Sigmoid colon (tissue), 7 donors: ENCODE results near the gene SLC9A3. TPM values are rescaled to one million over a fixed set of nuclear protein-coding genes. Genes with fewer than 3 reads are reported as not detected.

ENCODE experiments used
- DNase-seq: peaks from one replicate; pipeline ENCODE4 v3.0.0-alpha.2; 2019
- H3K27ac ChIP-seq, 4 donors: fragments of 200-600 bp; sonication (generic); one replicate each; pipeline ENCODE4 v1.5.1; 2016 to 2019; ENCODE audit warnings: mild to moderate bottlenecking in 1 of 4
- H3K27me3 ChIP-seq, 3 donors: fragments of 200-600 bp; sonication (generic); one replicate each; pipeline ENCODE4 v1.5.1; 2019; ENCODE audit warnings: mild to moderate bottlenecking in 1 of 3
- H3K36me3 ChIP-seq, 4 donors: fragments of 200-600 bp; sonication (generic); one replicate each; pipeline ENCODE4 v1.5.1; 2016 to 2019
- H3K4me1 ChIP-seq, 4 donors: fragments of 200-600 bp; sonication (generic); one replicate each; pipeline ENCODE4 v1.5.1; 2017 to 2019
- H3K4me3 ChIP-seq, 4 donors: fragments of 200-600 bp; sonication (generic); one replicate each; pipeline ENCODE4 v1.5.1; 2017 to 2019; ENCODE audit warnings: mild to moderate bottlenecking in 2 of 4, moderate library complexity in 1 of 4
- H3K9me3 ChIP-seq, 4 donors: fragments of 200-600 bp in 3 of 4; sonication (generic) in 3 of 4; one replicate each; pipeline versions ENCODE4 v1.5.1 to v1.6.1; 2013 to 2019
- EP300 ChIP-seq, 4 donors: sonication (generic); formaldehyde crosslinking; IDR thresholded peaks; one replicate each; pipeline ENCODE4 v1.6.1; 2017; ENCODE audit warnings: antibody characterized with exemption in 4 of 4
- POLR2A ChIP-seq, 2 donors: fragments of 450-650 bp; IDR thresholded peaks; one replicate each; pipeline ENCODE4 v1.6.1; 2016; ENCODE audit warnings: antibody characterized with exemption in 2 of 2, mild to moderate bottlenecking in 2 of 2, moderate library complexity in 2 of 2
- POLR2AphosphoS5 ChIP-seq, 4 donors: sonication (generic); formaldehyde crosslinking; IDR thresholded peaks; one replicate each; pipeline ENCODE4 v1.6.1; 2017; ENCODE audit warnings: antibody characterized with exemption in 4 of 4
- WGBS, 2 donors: extraction: QIAGEN DNeasy Blood & Tissue Kit; methylation state at CpG; one replicate each; pipeline ENCODE4 v1.1.7; 2013; 5-methylcytosine and 5-hydroxymethylcytosine counted together
- intact Hi-C: fragments of 100-400 bp; cut with DNase I; formaldehyde crosslinking; loops from one replicate; pipeline ENCODE4 v1.15.1; 2023
- polyA plus RNA-seq, 3 donors: library from polyadenylated mRNA; stranded (reverse); fragments of 200-250 nt; gene quantifications; one replicate each; pipeline ENCODE4 v1.2.3, GENCODE V29; 2013
- total RNA-seq, 4 donors: library from RNA; depleted of rRNA; stranded (reverse); fragments of >200 nt; gene quantifications; one replicate each; pipeline ENCODE4 v1.1.0, GENCODE V29; 2016
- TF ChIP-seq, protein P1 (sequence below), 4 experiments: fragments of 450-650 bp in 3 of 4; fragments of 200-600 bp in 1 of 4; IDR thresholded peaks; one replicate each; pipeline ENCODE4 v1.5.1; 2016 to 2019; ENCODE audit warnings: antibody characterized with exemption in 4 of 4, mild to moderate bottlenecking in 3 of 4, moderate library complexity in 2 of 4
- donor health status: healthy with polysubstance abuse.
- donor health status: Bipolar disorder and iron deficiency.
- donor health status: healthy.

Gene SLC9A3
- total and polyA plus RNA-seq, 7 donors: 0.83 to 51.3 (median 2.5) TPM

DNA sequence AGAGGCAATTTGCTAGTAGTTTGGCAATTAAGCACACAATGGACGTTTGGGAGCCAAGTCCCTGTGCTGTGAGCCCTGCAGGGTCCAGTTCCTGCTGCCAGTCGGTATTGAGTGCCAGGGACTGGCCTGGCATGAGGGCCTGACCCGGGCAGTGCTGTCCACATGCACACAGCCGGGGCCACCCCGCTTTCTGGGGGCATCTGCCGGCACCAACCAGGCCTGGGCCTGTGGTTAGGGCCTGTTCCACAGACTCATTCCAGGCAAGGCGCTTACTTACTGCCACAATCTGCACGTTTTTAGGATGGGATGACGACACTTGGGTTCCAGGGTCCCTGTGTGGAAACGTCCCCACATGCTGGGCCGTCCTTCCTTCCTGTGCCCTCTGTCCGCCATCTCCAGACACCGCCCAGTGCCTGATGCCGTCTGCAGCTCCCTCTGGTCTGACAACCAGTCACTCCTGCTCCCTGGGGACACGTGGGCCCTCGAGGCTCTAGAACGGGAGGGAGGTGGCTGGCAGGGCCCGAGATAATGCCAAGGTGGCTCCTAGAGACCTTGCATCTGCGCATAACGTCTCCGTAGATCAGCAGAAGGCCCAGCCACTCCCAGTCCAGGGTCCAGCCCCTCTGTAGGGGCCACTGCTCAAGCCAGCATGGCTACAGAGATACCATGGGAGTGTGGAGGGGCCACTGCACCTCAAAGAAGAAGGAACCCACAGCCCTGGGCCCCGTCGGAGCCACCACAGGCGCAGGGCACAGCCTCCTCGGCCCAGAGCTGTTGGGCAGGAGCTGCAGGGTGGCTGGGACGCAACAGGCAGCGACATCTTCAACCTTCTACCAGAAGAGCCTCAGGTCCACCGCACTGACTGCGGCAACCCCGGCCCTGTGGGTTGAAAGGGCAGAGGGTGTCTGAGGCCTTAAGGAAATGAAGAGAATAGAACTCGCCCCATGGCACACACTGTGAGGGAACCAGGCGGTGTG is 24.7 kb downstream of the SLC9A3 start:
- no peak overlapping the region for H3K27ac ChIP-seq
- H3K27me3 ChIP-seq: peaks cover 3 to 80% (median 54%) of the 10 kb centered on the region in 3 donors
- no peak for DNase-seq
- WGBS, 2 donors: 89 to 92% methylated on average over 32 of the region's 32 CpGs
- no peaks in the 10 kb centered on the region for H3K36me3 ChIP-seq
- H3K4me3 ChIP-seq: no peak overlapping the region
- TF ChIP-seq POLR2A (IDR thresholded peaks at IDR 0.05): no peak
- no peak for TF ChIP-seq POLR2AphosphoS5 (IDR thresholded peaks at IDR 0.05)
- TF ChIP-seq EP300 (IDR thresholded peaks at IDR 0.05): no peak
- TF ChIP-seq, protein P1, sequence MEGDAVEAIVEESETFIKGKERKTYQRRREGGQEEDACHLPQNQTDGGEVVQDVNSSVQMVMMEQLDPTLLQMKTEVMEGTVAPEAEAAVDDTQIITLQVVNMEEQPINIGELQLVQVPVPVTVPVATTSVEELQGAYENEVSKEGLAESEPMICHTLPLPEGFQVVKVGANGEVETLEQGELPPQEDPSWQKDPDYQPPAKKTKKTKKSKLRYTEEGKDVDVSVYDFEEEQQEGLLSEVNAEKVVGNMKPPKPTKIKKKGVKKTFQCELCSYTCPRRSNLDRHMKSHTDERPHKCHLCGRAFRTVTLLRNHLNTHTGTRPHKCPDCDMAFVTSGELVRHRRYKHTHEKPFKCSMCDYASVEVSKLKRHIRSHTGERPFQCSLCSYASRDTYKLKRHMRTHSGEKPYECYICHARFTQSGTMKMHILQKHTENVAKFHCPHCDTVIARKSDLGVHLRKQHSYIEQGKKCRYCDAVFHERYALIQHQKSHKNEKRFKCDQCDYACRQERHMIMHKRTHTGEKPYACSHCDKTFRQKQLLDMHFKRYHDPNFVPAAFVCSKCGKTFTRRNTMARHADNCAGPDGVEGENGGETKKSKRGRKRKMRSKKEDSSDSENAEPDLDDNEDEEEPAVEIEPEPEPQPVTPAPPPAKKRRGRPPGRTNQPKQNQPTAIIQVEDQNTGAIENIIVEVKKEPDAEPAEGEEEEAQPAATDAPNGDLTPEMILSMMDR (IDR thresholded peaks at IDR 0.05): no peak
- no peaks in the 10 kb centered on the region for H3K4me1 ChIP-seq
- no peaks in the 10 kb centered on the region for H3K9me3 ChIP-seq
- intact Hi-C loops: no loop called here

DNA sequence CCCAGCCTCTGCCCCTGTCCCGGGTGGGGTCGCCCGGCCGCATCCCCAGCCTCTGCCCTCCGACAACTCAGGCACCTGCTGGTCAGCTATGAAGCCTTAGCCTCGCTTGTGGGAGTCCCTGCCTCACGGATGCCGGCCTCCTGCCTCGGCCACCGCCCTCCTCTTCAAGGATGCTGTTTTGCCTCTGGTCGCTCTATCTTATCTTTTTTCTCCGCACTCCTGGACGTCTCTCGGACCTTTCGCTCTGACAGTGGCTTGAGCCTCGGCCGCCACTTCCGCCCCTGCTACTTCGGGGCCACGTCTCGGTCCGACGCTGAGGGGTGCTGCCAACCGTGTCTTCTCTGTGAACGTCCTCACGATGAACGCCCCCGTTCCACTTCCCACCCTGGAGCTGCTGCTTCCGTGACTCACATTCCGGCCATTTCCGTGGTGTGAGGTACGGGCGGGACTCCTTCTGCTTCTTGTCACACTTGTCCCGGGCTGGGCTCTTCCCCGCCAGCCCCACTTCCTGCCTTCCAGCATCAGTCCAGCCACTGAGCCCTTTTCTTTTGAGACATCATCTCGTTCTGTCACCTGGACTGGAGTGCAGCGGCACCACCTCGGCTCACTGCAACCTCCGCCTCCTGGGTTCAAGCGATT is 26.3 kb downstream of the SLC9A3 start:
- WGBS, 2 donors: 75 to 85% methylated on average over 40 of the region's 40 CpGs
- H3K4me3 ChIP-seq: no peak overlapping the region
- no peak for TF ChIP-seq EP300 (IDR thresholded peaks at IDR 0.05)
- TF ChIP-seq POLR2A (IDR thresholded peaks at IDR 0.05): no peak
- TF ChIP-seq, protein P1 (IDR thresholded peaks at IDR 0.05): no peak
- no peak for TF ChIP-seq POLR2AphosphoS5 (IDR thresholded peaks at IDR 0.05)
- intact Hi-C loops: no loop called here
- no peaks in the 10 kb centered on the region for H3K36me3 ChIP-seq
- no peak overlapping the region for H3K27ac ChIP-seq
- no peaks in the 10 kb centered on the region for H3K4me1 ChIP-seq
- H3K27me3 ChIP-seq: peaks cover 3 to 77% (median 49%) of the 10 kb centered on the region in 3 donors
- no peaks in the 10 kb centered on the region for H3K9me3 ChIP-seq
- DNase-seq: no peak

DNA sequence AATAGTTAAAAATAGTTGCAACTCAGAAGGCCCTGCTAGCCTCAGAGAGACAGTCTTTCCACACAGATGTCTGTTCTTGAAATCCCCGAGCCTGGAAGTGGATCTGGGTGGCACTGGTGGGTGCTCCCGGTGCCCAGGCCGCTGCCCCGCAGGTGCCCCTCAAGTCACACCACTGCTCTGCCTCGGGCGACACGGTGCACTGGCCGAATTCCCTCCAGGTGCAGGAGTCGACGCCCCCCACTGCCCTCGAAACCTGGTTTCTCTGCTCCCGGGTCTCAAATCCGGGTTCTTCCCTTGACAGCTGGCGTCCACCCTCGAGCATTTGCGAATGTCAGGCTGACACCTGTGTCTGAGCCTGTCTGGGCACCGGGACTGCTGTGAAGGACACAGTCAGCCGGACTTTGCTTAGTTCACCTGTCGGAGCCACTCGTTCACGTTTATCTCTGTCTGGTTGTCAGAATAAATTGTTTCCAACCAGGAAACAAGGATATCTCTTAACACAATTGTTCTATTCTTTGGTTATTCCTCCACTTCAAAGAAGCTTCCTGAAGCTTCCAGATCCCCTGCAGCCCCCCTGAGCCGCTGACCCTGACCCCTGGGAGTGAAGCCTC is 27.1 kb downstream of the SLC9A3 start:
- Histone ChIP-seq H3K27ac (no peak overlapping the region), H3K4me1 (no peaks in the 10 kb centered on the region), H3K36me3 (no peaks in the 10 kb centered on the region), H3K27me3 (peaks cover 3 to 77% (median 53%) of the 10 kb centered on the region in 3 donors), H3K4me3 (no peak overlapping the region), H3K9me3 (no peaks in the 10 kb centered on the region)
- no peak for DNase-seq
- WGBS, 2 donors: 42 to 76% methylated on average over 22 of the region's 22 CpGs
- TF ChIP-seq POLR2AphosphoS5 (IDR thresholded peaks at IDR 0.05): no peak
- no peak for TF ChIP-seq EP300 (IDR thresholded peaks at IDR 0.05)
- TF ChIP-seq, protein P1 (IDR thresholded peaks at IDR 0.05): no peak
- TF ChIP-seq POLR2A (IDR thresholded peaks at IDR 0.05): no peak
- intact Hi-C loops: no loop called here

DNA sequence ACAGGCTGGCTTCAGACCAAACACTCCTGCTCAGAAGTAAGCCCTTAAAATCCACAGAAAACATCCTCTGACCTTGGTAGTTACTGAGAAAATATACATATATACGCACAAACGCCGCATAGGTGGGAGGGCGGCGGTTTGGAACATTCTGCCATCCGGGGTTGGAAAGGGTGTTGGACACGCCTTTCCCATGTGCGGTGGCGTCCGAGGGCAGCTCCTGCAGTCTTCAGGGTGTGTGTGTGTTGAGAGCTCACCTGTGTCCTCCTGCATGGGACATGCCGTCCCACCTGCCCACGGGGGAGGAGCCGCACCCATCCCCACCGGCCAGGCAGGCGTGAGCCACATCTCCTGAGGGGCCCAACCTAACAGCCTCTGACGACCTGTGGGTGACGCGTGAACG is 28.2 kb downstream of the SLC9A3 start:
- peaks cover 3 to 74% (median 42%) of the 10 kb centered on the region in 3 donors for H3K27me3 ChIP-seq
- DNase-seq: no peak
- H3K27ac ChIP-seq: no peak overlapping the region
- H3K4me1 ChIP-seq: no peaks in the 10 kb centered on the region
- H3K4me3 ChIP-seq: no peak overlapping the region
- no peaks in the 10 kb centered on the region for H3K36me3 ChIP-seq
- intact Hi-C loops: no loop called here
- 20 to 59% methylated on average over 19 of the region's 19 CpGs for WGBS, 2 donors
- H3K9me3 ChIP-seq: no peaks in the 10 kb centered on the region
- TF ChIP-seq POLR2AphosphoS5 (IDR thresholded peaks at IDR 0.05) (no peak), POLR2A (IDR thresholded peaks at IDR 0.05) (no peak), EP300 (IDR thresholded peaks at IDR 0.05) (no peak)
- TF ChIP-seq, protein P1 (IDR thresholded peaks at IDR 0.05): no peak
